SKM-1 (cell line): ENCODE data around the gene BAHD1.
"Not testable (repeated sequence)": the region's sequence is repeated elsewhere in the genome, so short reads cannot be mapped to it uniquely, and the experiment has no call there.

Experiments used
- DNase-seq: peaks from one replicate; lab custom pipeline; 2025; ENCODE audit not compliant: unreplicated experiment; lab: John Stamatoyannopoulos, UW

Gene BAHD1

DNA sequence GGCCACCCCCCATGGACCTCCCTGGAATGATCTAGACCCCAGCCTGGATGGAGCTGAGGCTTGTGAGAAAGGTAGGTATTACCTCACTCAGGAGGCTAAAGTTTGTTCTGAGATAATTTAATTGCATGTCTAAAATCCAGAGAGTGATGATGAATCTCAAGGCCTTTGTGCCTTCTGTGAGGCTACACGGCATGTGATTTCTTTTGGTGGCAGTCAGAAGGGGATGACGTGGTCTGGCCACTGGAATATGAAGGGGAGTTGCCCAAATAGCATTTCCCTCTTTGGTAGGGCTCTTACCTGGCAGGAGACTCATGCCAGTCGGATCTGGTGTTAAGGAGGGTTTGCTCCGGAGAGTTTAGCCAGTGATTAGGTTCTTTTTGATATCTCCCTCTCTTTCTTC, 2.5 kb downstream of the BAHD1 start:
- DNase-seq = no peak

DNA sequence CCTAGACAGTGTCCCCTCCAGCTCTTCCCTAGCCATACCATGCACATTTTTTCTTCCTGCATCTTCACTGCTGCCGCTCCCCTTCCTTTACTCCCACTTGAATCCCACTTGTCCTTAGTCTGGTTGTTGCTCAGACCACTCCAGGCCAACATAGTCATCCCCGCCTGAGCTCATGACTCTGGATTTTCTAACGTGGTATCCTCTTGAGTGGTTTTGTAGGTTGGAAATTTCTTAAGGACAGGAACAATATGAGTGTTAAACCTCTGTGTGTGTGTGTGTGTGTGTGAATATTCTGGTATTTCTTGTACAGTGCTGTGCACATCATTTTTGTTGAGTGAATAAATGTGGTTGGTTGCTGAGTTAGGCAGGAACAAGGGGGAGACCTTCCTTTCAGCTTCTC, 3.1 kb downstream of the BAHD1 start:
- DNase-seq = no peak

DNA sequence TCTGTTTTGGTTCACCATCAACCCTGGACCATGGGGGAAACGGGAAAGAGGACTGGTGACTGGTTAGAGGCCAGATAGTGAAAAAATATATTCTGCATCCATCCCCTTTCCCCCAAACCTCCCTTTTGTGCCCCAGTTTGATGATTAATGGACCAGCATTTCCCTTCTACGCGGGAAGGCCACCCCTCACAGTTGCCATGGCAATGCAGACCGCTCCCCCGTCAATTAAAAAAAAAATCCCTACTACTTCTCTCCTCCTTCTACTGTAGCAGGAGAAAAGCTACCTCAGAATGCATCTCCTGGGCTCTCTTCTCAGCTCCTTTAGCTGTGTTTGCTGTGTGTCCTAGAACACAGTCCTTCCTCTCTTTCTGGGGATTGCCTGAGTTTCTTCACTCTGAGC, 4.0 kb downstream of the BAHD1 start:
- no peak for DNase-seq

DNA sequence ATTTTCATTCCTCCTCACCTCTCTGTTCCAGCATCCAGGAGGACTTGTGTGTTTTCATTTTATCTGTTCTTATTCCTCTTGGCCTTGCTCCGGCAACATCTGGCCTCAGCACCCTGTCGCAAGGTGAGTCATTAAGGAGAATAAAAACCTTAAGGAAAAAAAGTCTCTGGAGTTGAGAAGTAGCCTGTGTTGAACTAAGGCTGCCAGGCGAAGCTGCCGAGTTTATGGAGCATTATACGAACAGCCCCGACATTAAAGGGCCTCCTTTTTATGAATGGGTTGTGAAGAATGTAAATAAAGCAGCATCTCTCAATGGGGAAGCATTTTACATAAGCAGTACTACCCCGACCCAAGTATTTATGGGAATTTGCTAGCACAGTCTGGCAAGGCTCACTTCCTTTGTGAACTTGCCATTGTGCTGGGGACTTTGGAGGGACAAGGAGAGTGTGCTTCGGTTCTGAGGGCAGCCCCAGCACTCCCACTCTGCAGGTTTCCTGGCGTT, 4.7 kb downstream of the BAHD1 start:
- DNase-seq = no peak

DNA sequence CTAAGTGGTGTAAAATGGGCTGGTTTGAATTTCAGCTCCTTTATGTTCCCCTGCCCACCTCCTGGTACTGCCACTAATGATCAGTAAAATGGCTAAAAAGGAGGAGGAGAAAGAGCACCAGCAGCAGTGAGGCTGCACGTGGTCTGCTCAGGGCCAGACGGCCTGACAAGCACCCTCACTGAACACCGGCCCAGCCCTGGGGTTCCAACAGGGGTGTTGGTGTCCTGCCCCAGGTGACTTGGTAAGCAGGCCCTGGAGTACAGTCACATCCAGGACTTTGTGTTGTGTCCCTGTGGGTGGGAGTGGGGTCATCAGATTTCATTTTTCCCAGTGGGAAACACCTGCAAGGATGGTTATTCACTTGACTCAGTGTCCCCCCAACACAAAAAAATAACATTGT, 5.4 kb downstream of the BAHD1 start:
- DNase-seq = no peak

GRCh38 chr15:40448354-40448753, 7.6 kb downstream of the BAHD1 start:
- no peak for DNase-seq

- DNase-seq = no peak
These were observed 8.5 kb downstream of the BAHD1 start for GRCh38 chr15:40449275-40449674.

DNA sequence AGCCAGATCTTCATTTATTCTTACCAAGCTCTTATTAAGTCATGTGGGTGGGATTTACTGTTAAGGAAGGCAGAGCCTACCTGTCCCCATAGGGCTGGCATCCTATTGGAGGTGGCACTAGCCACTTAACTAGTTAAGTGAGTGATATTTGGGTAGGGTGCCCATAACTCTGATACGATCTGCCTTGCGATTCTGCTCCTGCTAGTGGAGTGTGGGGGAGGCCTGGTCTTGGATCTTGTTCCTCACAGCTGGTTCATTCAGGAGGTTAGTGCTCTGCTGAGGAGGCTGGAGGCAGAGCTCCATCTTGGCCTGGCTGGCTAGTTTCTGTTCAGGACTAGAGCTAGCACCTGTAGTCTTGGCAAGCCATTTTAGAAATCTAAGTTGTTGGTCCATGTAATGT, 9.3 kb downstream of the BAHD1 start:
- DNase-seq = no peak

DNA sequence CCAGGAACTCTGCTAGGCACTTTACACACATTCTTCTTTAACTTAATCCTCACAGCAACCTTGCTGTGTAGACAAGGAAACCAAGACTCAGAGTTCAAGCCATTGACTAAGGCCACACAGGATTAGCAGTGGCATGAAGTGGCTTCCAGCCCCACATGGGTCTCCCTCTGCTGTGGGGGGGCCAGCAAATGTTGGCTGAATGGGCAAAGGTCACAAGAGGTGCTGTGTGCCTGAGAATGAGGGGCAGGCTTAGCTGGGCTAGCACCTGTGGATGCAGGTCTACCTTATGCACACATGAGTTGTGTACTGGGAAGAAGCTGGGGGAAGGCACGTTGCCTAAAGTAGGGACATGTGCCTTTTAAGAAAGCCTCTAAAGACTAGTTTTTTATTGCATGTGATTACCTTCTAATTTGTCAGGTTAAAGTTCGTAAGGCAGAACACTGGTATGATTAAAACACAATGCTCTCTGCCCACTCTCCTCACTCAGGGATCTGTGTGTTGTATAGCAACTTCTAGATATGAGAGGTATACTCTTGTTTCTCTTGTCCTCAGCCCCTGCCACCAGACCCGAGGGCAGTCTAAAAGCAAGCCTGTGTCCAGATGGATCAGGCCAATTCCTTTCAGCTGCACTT, 10.9 kb downstream of the BAHD1 start:
- no peak for DNase-seq

DNA sequence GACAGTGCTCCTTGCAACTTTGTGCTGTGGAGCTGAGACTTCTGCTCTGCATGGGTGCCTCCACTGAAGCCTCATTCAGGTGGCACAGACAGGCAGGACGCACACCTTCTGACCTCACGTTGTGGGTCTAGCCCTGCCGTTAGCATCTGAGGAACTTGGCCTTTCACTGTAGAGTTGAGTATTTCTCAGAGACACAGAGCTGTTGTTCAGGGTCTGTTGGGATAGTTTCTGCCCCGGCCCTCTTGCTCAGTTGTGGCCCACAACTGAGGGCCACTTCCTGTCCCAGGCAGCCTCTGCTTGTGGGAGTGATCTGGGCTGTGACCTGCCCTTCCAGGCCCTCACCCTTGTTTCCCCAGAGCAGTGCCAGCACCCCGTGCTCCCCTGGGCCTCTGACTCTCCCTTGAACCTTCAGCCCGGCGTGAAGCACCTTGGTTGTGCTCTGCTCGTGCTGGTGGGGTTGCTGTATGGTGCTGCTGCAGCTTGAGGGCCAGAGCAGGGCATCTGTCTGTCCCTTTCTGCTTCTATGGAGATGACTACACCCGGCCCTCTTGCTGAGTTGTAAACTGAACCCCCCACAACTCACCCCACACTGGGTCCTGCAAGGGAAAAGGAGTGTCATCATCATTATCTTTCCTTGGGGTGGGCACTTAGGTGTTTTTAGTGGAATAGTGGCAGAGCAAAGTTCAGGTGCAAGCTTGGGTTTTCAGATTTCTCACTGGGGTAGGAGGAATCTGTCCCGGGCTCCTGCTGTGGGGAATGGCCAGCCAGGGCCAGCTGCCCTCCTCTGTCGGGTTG, 11.7 kb downstream of the BAHD1 start:
- no peak for DNase-seq

GRCh38 chr15:40453941-40454340, 13.2 kb downstream of the BAHD1 start:
- DNase-seq = not testable (repeated sequence)

DNA sequence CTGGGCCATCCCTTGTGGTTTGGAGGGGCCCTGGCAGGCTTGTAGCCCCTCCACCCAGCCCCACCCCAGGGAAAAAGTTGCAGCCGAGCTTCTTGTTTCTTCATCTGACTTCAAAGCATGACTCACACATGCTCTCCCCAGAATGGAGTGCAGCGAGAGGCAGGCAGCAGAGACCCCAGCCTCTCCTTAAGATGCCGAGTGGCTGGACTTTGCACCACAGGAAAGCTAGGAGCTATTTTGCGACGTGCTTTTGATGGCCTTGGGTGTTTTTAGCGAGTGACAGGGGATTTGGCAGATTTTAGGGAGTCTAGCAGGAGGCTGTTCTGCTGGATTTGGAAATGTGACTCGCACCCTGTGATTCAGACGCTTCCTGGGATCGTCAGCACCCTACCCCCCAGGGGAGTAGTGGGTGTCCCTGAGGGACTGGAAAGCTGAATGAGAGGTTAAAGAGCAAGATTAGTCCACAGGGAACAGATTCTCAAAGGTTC, 14.2 kb downstream of the BAHD1 start:
- no peak for DNase-seq

- DNase-seq = no peak
These were observed 15.6 kb downstream of the BAHD1 start for GRCh38 chr15:40456299-40456712.

DNA sequence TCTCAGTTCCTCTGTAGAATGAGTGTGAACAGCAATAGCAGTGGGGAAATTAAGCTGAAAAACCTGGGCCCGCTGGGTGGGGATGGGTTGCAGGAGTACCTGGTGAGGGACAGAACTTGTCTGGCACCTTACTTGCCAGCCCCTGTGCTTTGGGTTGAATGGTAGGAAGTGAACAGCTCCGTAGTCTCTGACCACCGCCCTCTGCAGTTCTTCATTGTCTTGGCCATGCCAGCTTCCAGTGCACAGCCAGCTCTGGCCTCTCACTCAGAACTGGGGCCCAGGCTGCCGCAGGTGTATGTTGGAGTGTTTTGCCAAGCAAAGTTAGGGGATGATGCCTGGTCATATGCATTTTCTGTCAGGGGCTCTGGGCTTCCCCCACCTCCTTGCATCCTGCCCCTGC, 16.0 kb downstream of the BAHD1 start:
- DNase-seq = no peak

DNA sequence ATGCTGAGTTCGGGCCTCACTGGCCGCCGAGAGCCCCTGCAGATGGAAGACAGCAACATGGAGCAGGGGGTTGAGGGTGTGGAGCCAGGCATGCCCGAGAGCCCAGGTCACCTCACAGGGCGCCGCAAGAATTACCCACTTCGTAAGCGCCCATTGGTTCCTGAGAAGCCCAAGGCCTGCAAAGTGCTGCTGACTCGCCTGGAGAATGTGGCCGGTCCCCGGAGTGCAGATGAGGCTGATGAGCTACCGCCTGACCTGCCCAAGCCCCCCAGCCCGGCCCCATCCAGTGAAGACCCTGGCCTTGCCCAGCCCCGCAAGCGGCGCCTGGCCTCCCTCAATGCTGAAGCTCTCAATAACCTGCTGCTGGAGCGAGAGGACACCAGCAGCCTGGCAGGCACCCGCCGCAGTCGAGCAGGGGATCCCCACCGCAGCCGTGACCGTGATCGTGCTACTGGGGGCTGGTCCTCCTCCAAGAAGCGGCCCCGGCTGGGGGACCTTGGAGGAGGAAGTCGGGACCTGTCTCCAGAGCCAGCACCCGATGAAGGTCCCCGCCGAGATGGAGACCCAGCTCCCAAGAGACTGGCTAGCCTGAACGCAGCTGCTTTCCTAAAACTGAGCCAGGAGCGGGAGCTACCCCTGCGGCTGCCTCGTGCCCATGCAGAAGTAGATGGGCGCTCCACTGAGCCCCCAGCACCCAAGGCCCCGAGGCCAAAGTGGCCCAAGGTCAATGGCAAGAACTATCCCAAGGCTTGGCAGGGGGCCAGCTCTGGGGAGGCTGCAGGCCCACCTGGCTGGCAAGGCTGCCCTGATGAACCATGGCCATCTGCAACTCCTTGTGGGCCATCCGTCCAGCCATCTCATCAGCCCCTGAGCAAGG, 18.0 kb downstream of the BAHD1 start:
- no peak for DNase-seq

DNA sequence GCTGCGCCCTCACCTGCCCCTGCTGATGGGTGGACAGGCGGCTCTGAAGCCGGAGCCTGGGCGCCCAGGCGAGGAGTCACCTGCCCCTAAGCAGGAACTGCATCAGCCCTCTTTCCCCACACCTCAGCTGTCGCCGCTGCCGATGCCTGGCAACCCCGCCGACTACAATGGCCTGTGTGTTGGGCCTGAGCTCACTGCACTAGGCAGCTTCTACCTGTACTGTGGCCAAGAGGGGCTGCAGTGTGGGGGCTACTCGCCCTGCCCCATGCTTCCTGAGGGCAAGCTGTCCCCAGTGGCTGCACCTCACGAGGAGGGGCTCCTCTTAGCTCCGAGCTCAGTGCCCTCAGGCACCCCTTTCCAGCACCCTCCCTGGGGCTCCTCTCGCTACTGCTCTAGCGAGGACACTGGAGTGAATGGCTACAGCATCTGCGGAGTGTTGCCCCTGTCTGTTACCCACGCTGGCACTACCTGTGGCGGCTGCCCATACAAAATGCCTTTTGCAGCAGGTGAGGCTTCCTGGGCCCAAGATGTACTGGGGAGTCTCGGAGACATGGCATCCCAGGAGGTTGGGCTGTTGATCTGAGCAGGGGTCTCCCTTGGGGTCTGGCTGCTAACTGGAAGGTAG, 18.8 kb downstream of the BAHD1 start:
- DNase-seq = no peak

GRCh38 chr15:40460404-40460803, 19.7 kb downstream of the BAHD1 start:
- no peak for DNase-seq

DNA sequence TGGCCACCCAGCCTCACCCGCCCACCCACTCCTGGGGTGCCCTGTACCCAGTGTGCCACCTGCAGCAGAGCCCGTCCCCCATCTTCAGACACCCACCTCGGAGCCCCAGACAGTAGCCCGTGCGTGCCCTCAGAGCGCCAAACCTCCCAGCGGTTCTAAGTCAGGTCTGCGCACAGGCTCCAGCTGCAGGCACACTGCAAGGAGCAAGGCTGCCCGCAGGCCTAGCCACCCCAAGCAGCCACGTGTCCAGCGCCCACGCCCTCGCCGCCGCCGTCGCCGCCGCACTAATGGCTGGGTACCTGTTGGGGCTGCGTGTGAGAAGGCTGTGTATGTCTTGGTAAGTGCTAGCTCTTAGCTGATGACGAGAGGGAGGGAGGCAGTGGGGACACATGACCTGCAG, 21.2 kb downstream of the BAHD1 start:
- no peak for DNase-seq

- DNase-seq = no peak
These were observed 22.5 kb downstream of the BAHD1 start for GRCh38 chr15:40463279-40463678.

GRCh38 chr15:40463886-40464545, 23.3 kb downstream of the BAHD1 start:
- no peak for DNase-seq
